Measurements from ENCODE around the gene NRIP2. TPM values are rescaled to one million over a fixed set of nuclear protein-coding genes. Genes with fewer than 3 reads are reported as not detected.

The NRIP2 gene
- total RNA-seq, 4 donors from 2014 or later: 0.48 to 4.7 (median 1.9) TPM

DNA sequence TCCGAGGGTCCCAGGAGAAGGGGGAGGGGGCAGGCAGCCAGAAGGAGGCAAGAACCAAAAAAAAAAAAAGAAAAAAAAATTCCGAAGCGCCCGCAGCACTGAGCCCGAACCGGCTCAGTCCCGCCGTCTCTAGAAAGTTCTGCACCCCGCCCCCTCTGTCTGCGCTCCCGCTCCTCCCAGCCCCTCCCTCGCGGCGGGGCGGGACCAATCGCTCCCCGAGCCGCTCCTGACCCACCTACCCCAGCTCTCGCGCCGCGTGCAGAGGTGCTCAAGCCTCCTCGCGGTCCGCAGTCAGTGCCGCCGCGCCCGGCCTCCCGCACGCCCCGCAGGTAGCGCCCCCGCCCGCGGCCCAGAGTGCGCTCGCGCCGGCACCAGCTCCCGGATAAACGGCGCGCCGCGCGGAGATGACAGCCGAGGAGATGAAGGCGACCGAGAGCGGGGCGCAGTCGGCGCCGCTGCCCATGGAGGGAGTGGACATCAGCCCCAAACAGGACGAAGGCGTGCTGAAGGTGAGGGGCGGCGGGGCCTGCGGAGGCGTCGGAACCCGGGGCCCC, 40.0 kb downstream of the NRIP2 start, which contains the start of gene FKBP4:
Gene FKBP4, plus strand, starts transcription at position 235 of the 554 bp plus-strand sequence. Its CDS starts 170 bp downstream, at position 405.
- peak; percentile 90 to 95 for DNase-seq (ENCODE audit: low spot score in 2 of 2)
- no peaks in the 10 kb centered on the region for H3K27me3 ChIP-seq
- H3K4me1 ChIP-seq: peaks cover 34% of the 10 kb centered on the region
- TF ChIP-seq POLR2A (IDR thresholded peaks at IDR 0.05) (peak in 1 of 2 donors; percentile 72), EP300 (IDR thresholded peaks at IDR 0.05) (no peak), POLR2AphosphoS5 (IDR thresholded peaks at IDR 0.05) (peak in 1 of 3 donors; percentile 17)
- TF ChIP-seq, protein P1, sequence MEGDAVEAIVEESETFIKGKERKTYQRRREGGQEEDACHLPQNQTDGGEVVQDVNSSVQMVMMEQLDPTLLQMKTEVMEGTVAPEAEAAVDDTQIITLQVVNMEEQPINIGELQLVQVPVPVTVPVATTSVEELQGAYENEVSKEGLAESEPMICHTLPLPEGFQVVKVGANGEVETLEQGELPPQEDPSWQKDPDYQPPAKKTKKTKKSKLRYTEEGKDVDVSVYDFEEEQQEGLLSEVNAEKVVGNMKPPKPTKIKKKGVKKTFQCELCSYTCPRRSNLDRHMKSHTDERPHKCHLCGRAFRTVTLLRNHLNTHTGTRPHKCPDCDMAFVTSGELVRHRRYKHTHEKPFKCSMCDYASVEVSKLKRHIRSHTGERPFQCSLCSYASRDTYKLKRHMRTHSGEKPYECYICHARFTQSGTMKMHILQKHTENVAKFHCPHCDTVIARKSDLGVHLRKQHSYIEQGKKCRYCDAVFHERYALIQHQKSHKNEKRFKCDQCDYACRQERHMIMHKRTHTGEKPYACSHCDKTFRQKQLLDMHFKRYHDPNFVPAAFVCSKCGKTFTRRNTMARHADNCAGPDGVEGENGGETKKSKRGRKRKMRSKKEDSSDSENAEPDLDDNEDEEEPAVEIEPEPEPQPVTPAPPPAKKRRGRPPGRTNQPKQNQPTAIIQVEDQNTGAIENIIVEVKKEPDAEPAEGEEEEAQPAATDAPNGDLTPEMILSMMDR (IDR thresholded peaks at IDR 0.05): no peak
- H3K36me3 ChIP-seq: peaks cover 24% of the 10 kb centered on the region
- H3K27ac ChIP-seq: peak within 1 kb of the TSS; percentile 82
- no peaks in the 10 kb centered on the region for H3K9me3 ChIP-seq
- peak within 1 kb of the TSS; percentile 82 for H3K4me3 ChIP-seq
- 2% methylated on average over 44 of the region's 63 CpGs for WGBS

DNA sequence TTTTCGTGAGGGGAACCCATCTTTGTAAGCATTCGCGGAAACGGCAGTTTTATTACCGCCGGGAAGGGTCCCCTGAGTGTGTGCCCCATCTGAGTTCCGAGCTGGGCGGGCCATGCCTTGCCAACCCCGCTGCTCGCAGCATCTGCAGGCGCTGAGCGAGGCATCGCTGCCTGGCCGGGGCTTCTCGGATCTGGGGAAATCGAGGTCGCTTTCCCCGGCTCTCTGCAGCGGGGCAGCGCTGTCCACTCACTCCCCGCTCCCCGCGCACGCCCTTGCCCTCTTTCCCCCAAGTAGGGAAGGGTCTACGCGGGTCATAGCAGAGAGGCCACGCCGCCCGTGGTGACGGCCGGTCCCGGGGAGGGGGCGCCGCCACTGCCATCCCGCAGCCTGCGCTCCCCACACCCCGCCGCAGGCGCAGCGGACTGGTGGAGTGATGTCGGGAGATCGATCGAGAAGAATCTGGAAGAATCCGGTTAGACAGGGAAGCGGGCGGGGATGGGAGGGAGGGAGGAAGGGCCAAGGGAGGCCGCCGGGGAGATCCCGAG, 40.6 kb downstream of the NRIP2 start:
- TF ChIP-seq EP300 (IDR thresholded peaks at IDR 0.05) (no peak), POLR2AphosphoS5 (IDR thresholded peaks at IDR 0.05) (no peak), POLR2A (IDR thresholded peaks at IDR 0.05) (no peak)
- TF ChIP-seq, protein P1 (IDR thresholded peaks at IDR 0.05): no peak
- Histone ChIP-seq H3K27me3 (no peaks in the 10 kb centered on the region), H3K9me3 (no peaks in the 10 kb centered on the region), H3K4me1 (peaks cover 29% of the 10 kb centered on the region), H3K27ac (peak overlapping the region; percentile 82), H3K36me3 (peaks cover 18% of the 10 kb centered on the region), H3K4me3 (peak overlapping the region; percentile 82)
- WGBS: 5% methylated on average over 30 of the region's 49 CpGs
- DNase-seq (ENCODE audit: low spot score in 2 of 2): peak in 1 of 2 donors; percentile 81

DNA sequence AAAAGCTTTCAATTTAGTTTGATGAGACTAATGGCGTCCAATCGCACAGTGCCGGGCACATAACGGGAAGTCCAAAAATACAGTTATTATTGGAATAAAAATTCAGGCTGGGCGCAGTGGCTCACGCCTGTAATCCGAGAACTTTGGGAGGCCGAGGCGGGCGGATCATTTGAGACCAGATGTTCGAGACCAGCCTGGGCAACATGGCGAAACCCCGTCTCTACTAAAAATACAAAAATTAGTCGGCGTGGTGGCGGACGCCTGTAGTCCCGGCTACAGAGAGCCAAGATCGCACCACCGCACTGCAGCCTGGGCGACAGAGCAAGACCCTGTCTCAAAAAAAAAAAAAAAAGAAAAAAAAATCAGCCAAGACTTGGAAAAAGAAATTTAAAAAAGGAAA, 41.3 kb downstream of the NRIP2 start:
- peaks cover 29% of the 10 kb centered on the region for H3K4me1 ChIP-seq
- H3K27ac ChIP-seq: no peak overlapping the region
- 94% methylated on average over 21 of the region's 21 CpGs for WGBS
- no peak overlapping the region for H3K4me3 ChIP-seq
- no peaks in the 10 kb centered on the region for H3K9me3 ChIP-seq
- H3K36me3 ChIP-seq: peaks cover 11% of the 10 kb centered on the region
- no peaks in the 10 kb centered on the region for H3K27me3 ChIP-seq
- TF ChIP-seq POLR2AphosphoS5 (IDR thresholded peaks at IDR 0.05) (no peak), POLR2A (IDR thresholded peaks at IDR 0.05) (no peak), EP300 (IDR thresholded peaks at IDR 0.05) (no peak)
- TF ChIP-seq, protein P1 (IDR thresholded peaks at IDR 0.05): no peak
- DNase-seq (ENCODE audit: low spot score in 2 of 2): peak; percentile 41 to 56

DNA sequence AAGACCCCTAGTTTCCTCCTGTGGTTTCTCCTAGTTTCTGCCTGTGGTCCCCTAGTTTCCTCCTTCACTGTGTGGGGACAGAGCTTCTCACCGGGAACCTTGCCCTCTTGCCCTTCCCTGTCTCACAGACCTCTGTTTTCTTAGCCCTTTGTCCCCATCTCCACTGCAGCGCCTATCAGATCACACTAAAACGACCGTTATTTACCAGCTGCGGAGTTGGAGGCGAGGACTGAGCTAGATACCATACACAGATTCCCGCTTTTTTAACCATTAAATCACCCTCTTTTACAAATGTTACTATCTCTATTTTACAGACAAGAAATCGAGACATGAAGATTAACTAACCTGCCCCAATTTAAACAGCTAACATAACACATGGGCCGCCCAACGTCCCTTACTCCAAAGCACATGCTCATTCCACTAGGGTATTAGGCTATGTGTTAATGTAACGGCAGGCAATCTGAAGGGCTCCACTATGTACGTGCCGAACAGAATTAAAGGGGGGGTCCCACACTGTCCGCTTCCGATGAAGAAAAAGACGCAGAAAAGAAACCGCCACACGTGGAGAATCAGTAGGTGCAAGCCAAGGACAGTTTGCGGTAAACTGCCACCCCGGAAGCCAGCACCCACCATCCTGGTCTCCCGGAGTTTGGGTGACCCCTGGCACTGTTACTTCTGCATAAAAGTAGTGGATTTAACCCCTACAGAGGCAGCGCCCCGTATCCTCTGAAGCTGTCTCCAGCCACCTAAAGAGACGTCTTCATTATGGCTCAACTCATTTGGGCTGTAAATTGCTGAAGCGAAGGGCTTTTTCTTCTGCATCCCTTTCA, 41.9 kb downstream of the NRIP2 start:
- Histone ChIP-seq H3K4me3 (no peak overlapping the region), H3K27me3 (no peaks in the 10 kb centered on the region), H3K9me3 (no peaks in the 10 kb centered on the region), H3K36me3 (peaks cover 5% of the 10 kb centered on the region), H3K4me1 (peaks cover 27% of the 10 kb centered on the region), H3K27ac (no peak overlapping the region)
- TF ChIP-seq EP300 (IDR thresholded peaks at IDR 0.05) (no peak), POLR2A (IDR thresholded peaks at IDR 0.05) (no peak), POLR2AphosphoS5 (IDR thresholded peaks at IDR 0.05) (no peak)
- TF ChIP-seq, protein P1 (IDR thresholded peaks at IDR 0.05): no peak
- 80% methylated on average over 25 of the region's 25 CpGs for WGBS
- peak; percentile 50 to 71 for DNase-seq (ENCODE audit: low spot score in 2 of 2)

DNA sequence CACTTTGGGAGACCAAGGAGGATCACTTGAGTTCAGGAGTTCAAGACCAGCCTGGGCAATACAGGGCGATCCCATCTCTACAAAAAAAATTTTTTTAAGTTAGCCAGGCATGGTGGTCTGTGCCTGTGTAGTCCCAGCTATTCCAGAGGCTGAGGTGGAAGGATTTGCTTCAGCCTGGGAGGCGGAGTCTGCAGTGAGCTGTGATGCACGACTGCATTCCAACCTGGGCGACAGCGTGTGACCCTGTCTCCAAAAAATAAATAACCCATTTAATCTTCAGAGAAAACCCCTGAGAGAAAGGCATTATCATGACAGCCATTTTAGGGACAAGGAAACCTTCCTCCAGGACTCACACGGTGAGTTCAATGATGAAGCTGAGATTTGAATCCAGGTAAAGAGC, 43.7 kb downstream of the NRIP2 start:
- no peaks in the 10 kb centered on the region for H3K9me3 ChIP-seq
- TF ChIP-seq EP300 (IDR thresholded peaks at IDR 0.05) (no peak), POLR2A (IDR thresholded peaks at IDR 0.05) (no peak), POLR2AphosphoS5 (IDR thresholded peaks at IDR 0.05) (no peak)
- TF ChIP-seq, protein P1 (IDR thresholded peaks at IDR 0.05): no peak

More for the DNA sequence above, 43.7 kb downstream of the NRIP2 start:
- WGBS: 90% methylated on average over 6 of the region's 6 CpGs
- H3K27ac ChIP-seq: no peak overlapping the region
- H3K27me3 ChIP-seq: no peaks in the 10 kb centered on the region
- peak in 1 of 2 donors; percentile 9 for DNase-seq (ENCODE audit: low spot score in 2 of 2)
- peaks cover 9% of the 10 kb centered on the region for H3K4me1 ChIP-seq
- H3K4me3 ChIP-seq: no peak overlapping the region
- H3K36me3 ChIP-seq: no peaks in the 10 kb centered on the region

Data from suprapubic skin (tissue), 4 donors.